HG02981 (cell line): ENCODE data around the gene HSD11B2.
A peak's percentile ranks its signal among the peaks of the same experiment; 100 is the strongest.

Experiments
- ATAC-seq: cut with Tn5 transposase; IDR thresholded peaks from one replicate; pipeline ENCODE4 v1.9.1; 2021; ENCODE audit warnings: mild to moderate bottlenecking, moderate library complexity; ENCODE audit not compliant: unreplicated experiment

The HSD11B2 gene

GRCh38 chr16:67470359-67470758 lies 39.4 kb downstream of the HSD11B2 start:
- ATAC-seq, result no peak

GRCh38 chr16:67471758-67472384 lies 41.0 kb downstream of the HSD11B2 start:
- ATAC-seq, result no peak

- no peak for ATAC-seq
Measured at GRCh38 chr16:67474551-67475455, 43.9 kb downstream of the HSD11B2 start.

- no peak for ATAC-seq
Measured at GRCh38 chr16:67477960-67478554, 47.1 kb downstream of the HSD11B2 start.

- ATAC-seq, result peak; percentile 90
Measured at GRCh38 chr16:67480833-67481560, 50.1 kb downstream of the HSD11B2 start, which contains the start of gene ATP6V0D1. Gene ATP6V0D1, minus strand, starts transcription at chr16:67481157. Its CDS starts 71 bp downstream, at chr16:67481086.

GRCh38 chr16:67481561-67482232 lies 50.8 kb downstream of the HSD11B2 start:
- no peak for ATAC-seq

- ATAC-seq, result no peak
Measured at GRCh38 chr16:67482233-67482924, 51.5 kb downstream of the HSD11B2 start.

- ATAC-seq, result no peak
Measured at GRCh38 chr16:67483150-67483549, 52.2 kb downstream of the HSD11B2 start, which contains the start of gene AGRP. Gene AGRP, minus strand, starts transcription at chr16:67483547. Its CDS starts 149 bp downstream, at chr16:67483398.

GRCh38 chr16:67483731-67484525 lies 53.0 kb downstream of the HSD11B2 start:
- no peak for ATAC-seq

GRCh38 chr16:67486805-67487204 lies 55.9 kb downstream of the HSD11B2 start:
- no peak for ATAC-seq
